GM13977 (cell line): ENCODE results near the gene NKAIN4.

Experiments used
- DNase-seq: peaks from one replicate; pipeline ENCODE4 v3.0.0; 2012; ENCODE audit warnings: low spot score
- CTCF ChIP-seq: IDR thresholded peaks from 2 replicates; pipeline ENCODE4 v1.5.1; 2012; ENCODE audit warnings: mild to moderate bottlenecking, control low read depth; ENCODE audit not compliant: insufficient read depth; ENCODE audit errors: extremely low read depth, missing control alignments
- in situ Hi-C: fragments of 300-500 bp; cut with MboI; formaldehyde crosslinking; loops from one replicate; pipeline ENCODE4 v1.12.0; 2022; ENCODE audit warnings: low sequenced_read_pairs, low pct_unique_long_range_greater_than_20kb, mixed read lengths, inconsistent platforms; ENCODE audit not compliant: unreplicated experiment

NKAIN4 gene

GRCh38 chr20:63198606-63199005 is 55.7 kb downstream of the NKAIN4 start:
- in situ Hi-C loops: no loop called here
- no peak for DNase-seq
- TF ChIP-seq CTCF: no peak

GRCh38 chr20:63196768-63197470 is 57.3 kb downstream of the NKAIN4 start:
- no peak for DNase-seq
- TF ChIP-seq CTCF: no peak
- in situ Hi-C loops: no loop called here

- in situ Hi-C loops: no loop called here
- DNase-seq: no peak
- TF ChIP-seq CTCF: no peak
These were observed 59.5 kb downstream of the NKAIN4 start for GRCh38 chr20:63194797-63195173.

GRCh38 chr20:63194007-63194796 is 60.1 kb downstream of the NKAIN4 start:
- in situ Hi-C loops: no loop called here

GRCh38 chr20:63192721-63193120 is 61.5 kb downstream of the NKAIN4 start:
- in situ Hi-C loops: no loop called here
- DNase-seq: no peak
- no peak for TF ChIP-seq CTCF

More at GRCh38 chr20:63194007-63194796, 60.1 kb downstream of the NKAIN4 start:
- TF ChIP-seq CTCF: no peak
- no peak for DNase-seq

GRCh38 chr20:63191400-63191799 is 62.9 kb downstream of the NKAIN4 start:
- in situ Hi-C loops: no loop called here
- no peak for DNase-seq

More at GRCh38 chr20:63191400-63191799, 62.9 kb downstream of the NKAIN4 start:
- TF ChIP-seq CTCF: no peak
